Liver (tissue), 3 donors: Measurements from ENCODE around the gene GADD45B.

Experiments
- CTCF ChIP-seq: fragments of 150-350 bp; IDR thresholded peaks from 2 replicates; pipeline ENCODE4 v1.5.1; 2017; ENCODE audit warnings: improper control_type of control experiment, low read depth, low read length; ENCODE audit not compliant: missing input control
- GABPA ChIP-seq, 2 donors: IDR thresholded peaks in 1 of 2; conservative IDR thresholded peaks in 1 of 2; 2 replicates each; pipeline ENCODE4 v1.6.1; 2016; ENCODE audit warnings: antibody characterized with exemption in 2 of 2, mild to moderate bottlenecking in 1 of 2, moderate library complexity in 1 of 2
- RAD21 ChIP-seq, 2 donors: IDR thresholded peaks; 2 replicates each; pipeline ENCODE4 v1.6.1; 2016; ENCODE audit warnings: antibody characterized with exemption in 2 of 2, mild to moderate bottlenecking in 2 of 2
- REST ChIP-seq: IDR thresholded peaks from 2 replicates; pipeline ENCODE4 v1.6.1; 2016; ENCODE audit warnings: antibody characterized with exemption, mild to moderate bottlenecking
- RXRA ChIP-seq, 2 donors: IDR thresholded peaks; 2 replicates each; pipeline ENCODE4 v1.6.1; 2017 to 2018; ENCODE audit warnings: antibody characterized with exemption in 2 of 2, mild to moderate bottlenecking in 1 of 2
- donor health status: healthy.
- donor health status: healthy.

- no peak for TF ChIP-seq CTCF
- TF ChIP-seq RAD21 (IDR thresholded peaks at IDR 0.05), result no peak
- TF ChIP-seq GABPA (IDR thresholded peaks at IDR 0.05 in 1 of 2, conservative IDR thresholded peaks at IDR 0.05 in 1 of 2), result no peak
- no peak for TF ChIP-seq REST
- TF ChIP-seq RXRA (IDR thresholded peaks at IDR 0.05), result peak in 1 of 2 donors; percentile 55
Measured at GRCh38 chr19:2491130-2491801, 15.3 kb downstream of the GADD45B start.
